HG03520 (cell line): ENCODE results near the gene TSHR.
A peak's percentile ranks its signal among the peaks of the same experiment; 100 is the strongest.
"Not testable (repeated sequence)": the region's sequence is repeated elsewhere in the genome, so short reads cannot be mapped to it uniquely, and the experiment has no call there.

ENCODE experiments used
- ATAC-seq: cut with Tn5 transposase; IDR thresholded peaks from one replicate; pipeline ENCODE4 v1.9.1; 2021; ENCODE audit warnings: mild to moderate bottlenecking, moderate library complexity; ENCODE audit not compliant: unreplicated experiment

Gene TSHR

GRCh38 chr14:80992580-80992979 lies 37.2 kb downstream of the TSHR start:
- no peak for ATAC-seq

- peak; percentile 81 for ATAC-seq
These were observed 40.9 kb downstream of the TSHR start for GRCh38 chr14:80996049-80996901.

DNA sequence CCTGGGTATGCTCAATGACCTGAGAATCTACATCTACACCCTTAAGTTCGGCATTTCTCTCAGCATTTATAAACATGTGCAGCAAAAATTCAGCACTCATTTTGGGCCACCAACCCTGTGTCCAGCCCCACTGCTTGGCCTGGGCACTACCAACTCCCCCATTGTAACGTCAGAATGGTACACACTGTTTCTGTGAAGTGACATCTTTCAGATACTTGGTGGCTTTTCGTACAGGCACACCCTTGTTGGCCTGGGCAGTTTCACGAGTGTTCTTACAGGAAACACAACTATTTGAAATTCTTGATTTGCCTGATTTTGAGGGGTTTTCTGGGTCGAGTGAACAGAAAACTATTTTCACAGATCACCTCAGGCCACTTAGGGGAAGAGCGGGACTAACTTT lies 46.0 kb downstream of the TSHR start:
- ATAC-seq = no peak

GRCh38 chr14:81004575-81004974 lies 49.2 kb downstream of the TSHR start:
- ATAC-seq = no peak

DNA sequence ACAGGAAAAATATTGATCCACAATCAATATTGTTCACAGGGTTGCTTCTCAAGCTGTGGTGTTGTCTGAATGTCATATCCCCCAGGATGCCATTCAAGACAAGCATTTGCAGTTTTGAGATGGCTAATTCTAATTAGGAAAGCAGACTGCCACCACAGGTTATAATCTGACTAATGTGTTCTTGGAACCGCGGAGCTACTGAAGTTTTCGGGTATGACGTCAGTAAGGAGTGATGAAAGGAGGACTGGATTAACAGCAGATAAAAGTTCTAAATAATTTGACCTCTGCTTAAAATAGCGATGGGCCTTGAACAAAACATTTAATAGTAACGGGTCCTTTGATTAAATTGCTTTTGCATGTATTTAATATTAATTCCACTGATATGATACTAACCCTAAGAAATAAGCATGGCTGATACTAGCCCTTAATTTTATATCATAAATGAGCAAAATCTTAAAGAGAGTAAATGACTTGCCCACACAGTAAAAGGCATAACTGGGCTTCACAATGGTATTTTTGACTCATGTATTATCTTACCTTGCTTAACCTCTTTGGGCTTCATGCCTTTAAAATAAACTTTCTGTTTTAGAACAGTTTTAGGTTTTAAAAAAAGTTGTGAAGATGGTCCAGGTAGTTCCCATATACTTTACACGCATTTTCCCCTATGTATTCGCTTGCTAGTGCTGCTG lies 50.3 kb downstream of the TSHR start:
- no peak for ATAC-seq

GRCh38 chr14:81006266-81006665 lies 50.8 kb downstream of the TSHR start:
- ATAC-seq = no peak

GRCh38 chr14:81007131-81007530 lies 51.7 kb downstream of the TSHR start:
- ATAC-seq = no peak

- no peak for ATAC-seq
These were observed 53.9 kb downstream of the TSHR start for GRCh38 chr14:81009346-81009745.

- ATAC-seq = no peak
These were observed 62.8 kb downstream of the TSHR start for GRCh38 chr14:81018251-81018650.

GRCh38 chr14:81018684-81019083 lies 63.3 kb downstream of the TSHR start:
- no peak for ATAC-seq

DNA sequence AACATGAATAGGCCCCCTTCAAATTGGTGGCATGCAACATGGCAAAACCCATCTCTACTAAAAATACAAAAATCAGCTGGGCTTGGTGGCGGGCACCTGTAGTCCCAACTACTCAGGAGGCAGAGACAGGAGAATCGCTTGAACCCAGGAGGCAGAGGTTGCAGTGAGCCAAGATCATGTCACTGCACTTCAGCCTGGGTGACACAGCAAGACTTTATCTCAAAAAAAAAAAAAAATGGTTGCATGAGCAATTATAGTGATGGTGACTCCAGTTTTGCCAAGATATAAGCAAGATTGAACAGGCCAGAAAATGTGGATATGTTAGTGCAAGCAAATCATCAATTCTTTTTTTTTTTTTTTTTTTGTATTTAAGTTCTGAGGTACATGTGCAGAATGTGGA lies 63.7 kb downstream of the TSHR start:
- ATAC-seq = not testable (repeated sequence)

- ATAC-seq = no peak
These were observed 67.8 kb downstream of the TSHR start for GRCh38 chr14:81023095-81023710.

DNA sequence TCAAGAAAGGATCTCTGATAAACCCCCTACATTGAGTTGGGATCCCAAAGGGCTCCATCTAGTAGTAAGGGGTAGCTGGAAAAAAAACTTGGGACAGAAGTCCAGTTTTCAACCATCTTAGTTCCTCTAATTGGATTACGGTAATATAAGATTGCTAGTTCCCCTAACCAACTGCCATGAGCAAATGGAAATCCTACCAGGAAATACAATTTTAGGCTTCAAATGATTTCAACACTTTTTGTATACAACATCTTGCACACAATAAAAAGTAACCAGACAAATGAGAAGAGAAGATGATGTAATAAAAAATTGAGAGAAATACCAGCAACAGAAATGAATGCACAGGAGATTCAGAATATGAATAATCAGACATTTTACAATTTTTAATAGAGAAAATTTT lies 73.0 kb downstream of the TSHR start:
- ATAC-seq = no peak

DNA sequence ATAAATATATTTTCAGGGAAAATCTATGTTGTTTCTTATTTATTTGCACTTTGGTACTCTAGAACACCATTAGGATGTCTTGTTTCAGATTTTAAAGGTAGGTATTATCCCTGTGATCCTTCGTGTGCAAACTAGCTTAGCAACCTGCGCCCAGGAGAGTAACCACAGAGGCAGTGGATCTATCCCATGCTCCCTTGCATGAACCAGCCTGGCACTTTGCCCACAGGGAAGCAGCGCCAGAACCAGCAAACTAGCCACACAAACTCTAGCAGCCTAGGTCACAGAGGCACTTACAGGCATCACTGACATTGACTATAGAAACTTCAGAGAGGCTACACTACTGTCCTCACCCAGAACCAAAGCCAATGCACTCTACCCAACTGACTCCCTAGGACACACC lies 76.1 kb downstream of the TSHR start:
- ATAC-seq = no peak

DNA sequence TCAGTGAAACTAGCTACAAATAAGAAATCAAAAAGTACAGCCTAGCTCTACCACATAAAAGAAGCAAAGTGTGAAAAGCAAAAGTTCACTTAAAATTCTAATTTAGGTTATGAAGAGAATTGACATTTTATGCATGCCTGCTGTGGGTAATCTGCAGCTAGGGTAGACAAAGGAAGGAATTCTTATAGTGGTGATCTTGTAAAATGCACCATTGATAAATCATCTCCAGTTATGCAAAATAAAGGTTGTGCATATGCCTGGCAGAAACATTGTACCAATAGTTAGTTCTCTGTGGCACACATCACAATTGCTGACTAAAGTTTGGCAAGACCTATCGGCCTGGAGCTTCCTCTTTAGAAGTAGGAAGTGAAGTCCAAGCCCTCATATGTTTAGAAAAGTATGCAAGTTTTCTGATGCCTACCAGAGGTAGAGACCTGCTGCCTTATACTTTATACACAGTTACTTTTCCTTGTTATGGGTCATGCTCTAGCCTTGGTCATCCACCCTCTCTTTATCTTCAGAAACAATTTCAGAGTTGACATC lies 78.3 kb downstream of the TSHR start:
- ATAC-seq = no peak

GRCh38 chr14:81042438-81042837 lies 87.0 kb downstream of the TSHR start:
- ATAC-seq = no peak

DNA sequence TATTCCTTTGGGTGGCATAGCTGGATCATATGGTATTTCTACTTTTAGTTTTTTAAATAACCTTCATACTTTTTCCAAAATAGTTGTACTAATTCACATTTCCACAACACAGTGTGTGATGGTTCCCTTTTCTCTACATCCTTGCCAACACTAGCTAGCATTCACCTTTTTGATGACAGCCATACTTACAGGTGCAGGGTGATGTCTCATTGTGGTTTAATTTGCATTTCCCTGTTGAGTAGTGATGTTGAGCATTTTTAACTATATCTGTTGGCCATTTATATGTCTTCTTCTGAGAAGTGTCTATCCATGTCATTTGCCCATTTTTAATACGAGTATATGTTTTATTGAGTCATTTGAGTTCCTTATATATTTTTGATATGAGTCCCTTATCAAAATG lies 96.1 kb downstream of the TSHR start:
- no peak for ATAC-seq

DNA sequence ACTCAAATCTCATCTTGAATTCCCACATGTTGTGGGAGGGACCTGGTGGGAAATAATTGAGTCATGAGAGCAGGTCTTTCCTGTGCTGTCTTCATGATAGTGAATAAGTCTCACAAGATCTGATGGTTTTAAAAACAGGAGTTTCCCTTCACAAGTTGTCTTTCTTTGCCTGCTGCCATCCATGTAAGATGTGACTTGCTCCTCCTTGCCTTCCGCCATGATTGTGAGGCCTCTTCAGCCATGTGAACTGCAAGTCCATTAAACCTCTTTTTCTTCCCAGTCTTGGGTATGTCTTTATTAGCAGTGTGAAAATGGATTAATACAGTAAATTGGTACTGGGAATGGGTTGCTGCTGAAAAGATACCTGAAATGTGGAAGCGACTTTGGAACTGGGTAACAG lies 98.6 kb downstream of the TSHR start:
- not testable (repeated sequence) for ATAC-seq

- ATAC-seq = no peak
These were observed 100.5 kb downstream of the TSHR start for GRCh38 chr14:81055971-81056370.

DNA sequence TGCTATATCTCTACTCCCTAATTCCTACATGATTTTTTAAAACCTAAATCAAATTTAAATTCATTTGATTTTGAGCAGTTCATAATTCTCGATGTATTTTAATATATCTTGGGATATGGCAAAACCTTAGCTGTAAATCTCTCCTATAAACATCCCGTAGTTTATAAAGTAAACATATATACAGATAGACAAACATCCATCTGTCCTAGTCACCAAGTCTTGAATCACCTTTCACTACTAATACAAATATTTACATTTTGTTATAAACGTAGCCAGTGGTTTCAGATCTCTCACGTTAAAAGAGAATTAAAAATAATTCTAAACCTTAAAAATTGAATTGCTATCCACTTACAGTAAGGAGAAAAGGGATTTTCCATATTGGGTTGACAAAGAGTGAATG lies 107.0 kb downstream of the TSHR start:
- no peak for ATAC-seq

DNA sequence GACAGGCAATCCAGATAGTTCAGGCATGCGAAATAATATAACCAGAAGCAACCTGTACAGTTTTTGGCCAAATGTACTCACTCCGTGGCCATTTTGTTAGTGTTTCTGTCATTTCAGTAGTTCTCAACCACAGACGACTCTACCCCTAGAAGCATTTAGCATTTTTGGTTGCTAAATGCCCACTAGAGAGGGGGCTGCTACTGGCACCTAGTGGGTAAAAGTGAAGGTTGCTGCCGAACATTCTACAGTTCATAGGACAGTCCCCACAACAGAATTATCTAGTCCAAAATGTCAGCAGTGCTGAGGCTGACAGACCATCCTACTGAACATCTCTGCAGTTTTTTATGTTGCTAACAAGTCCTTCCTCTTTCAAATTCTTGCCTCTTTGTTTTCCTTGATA lies 107.4 kb downstream of the TSHR start:
- ATAC-seq = peak; percentile 87

DNA sequence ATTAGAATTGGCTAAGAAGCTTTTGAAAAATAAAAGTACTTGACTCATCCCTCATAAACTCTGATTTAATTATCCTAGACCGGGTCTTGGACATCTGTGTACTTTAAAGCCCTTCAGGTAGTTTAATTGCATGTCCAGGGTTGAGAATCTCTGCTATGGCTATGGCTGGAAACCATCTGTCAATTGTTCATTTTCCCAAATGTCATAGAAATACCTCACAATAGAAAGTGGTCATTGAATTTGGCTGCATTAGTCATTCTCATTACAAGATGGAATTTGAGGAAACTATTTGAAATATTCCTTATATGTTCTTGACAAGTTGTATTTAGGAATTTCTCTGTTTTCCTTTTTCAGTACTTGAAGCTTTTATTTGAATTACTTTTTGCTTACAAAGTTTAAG lies 111.3 kb downstream of the TSHR start:
- ATAC-seq = no peak
